Measurements from ENCODE around the gene PTPRJ.
"Not testable (repeated sequence)": the region's sequence is repeated elsewhere in the genome, so short reads cannot be mapped to it uniquely, and the experiment has no call there.

Gene PTPRJ

GRCh38 chr11:47980088-47980906 lies at the start of gene PTPRJ:
PTPRJ (plus strand) TSS chr11:47980559; CDS start chr11:47980913, 354 bp downstream.
- ChIA-PET POLR2A (ENCODE audit: low non-redundant PET) (no interaction called here), CTCF (interaction anchor here (0.6 to 1.3 kb wide), 4 partner anchors 10 to 129 kb away, joined by 3 to 4 read pairs (median 3); no protein-coding TSS in a partner anchor)
- peak; percentile 53 for DNase-seq (ENCODE audit: low spot score)
- no peak for TF ChIP-seq CTCF (conservative IDR thresholded peaks at IDR 0.05; ENCODE audit: low read depth)
- H3K27ac ChIP-seq, result no peak within 1 kb of the TSS

DNA sequence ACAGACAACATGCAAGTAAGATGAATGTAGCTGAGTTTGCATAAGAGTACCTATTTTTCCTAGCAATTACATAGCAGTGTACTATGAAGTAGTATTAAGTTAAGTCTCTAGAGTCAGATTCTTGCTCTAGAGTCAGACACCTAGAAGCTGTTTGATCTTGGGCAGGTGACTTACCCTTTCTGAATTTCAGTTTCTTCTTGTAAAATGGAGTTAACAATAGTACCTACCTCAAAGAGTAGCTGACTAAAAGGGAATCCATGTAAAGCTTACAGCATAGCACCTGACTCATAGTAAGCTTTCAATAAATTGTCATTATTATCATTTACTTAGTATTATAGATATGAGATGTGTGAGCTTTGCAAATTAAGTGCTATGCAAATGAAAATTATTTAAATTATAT lies 47.8 kb upstream of the PTPRJ start:
- CTCF ChIA-PET, result interaction anchor here (0.6 to 9.4 kb wide), 3 partner anchors 9 to 178 kb away, joined by 3 to 108 read pairs (median 4); no protein-coding TSS in a partner anchor
- no peak for DNase-seq (ENCODE audit: low spot score)

GRCh38 chr11:47933797-47934196 lies 46.6 kb upstream of the PTPRJ start:
- POLR2A ChIA-PET (ENCODE audit: low non-redundant PET); DNase-seq (ENCODE audit: low spot score); H3K27ac ChIP-seq: not testable (repeated sequence)
- CTCF ChIA-PET, result interaction anchor here (0.6 to 9.4 kb wide), 9 partner anchors 9 to 208 kb away, joined by 3 to 108 read pairs (median 3); no protein-coding TSS in a partner anchor

More for the DNA sequence above, 47.8 kb upstream of the PTPRJ start:
- POLR2A ChIA-PET (ENCODE audit: low non-redundant PET), result no interaction called here
- TF ChIP-seq CTCF (conservative IDR thresholded peaks at IDR 0.05; ENCODE audit: low read depth), result no peak
- no peak overlapping the region for H3K27ac ChIP-seq

DNA sequence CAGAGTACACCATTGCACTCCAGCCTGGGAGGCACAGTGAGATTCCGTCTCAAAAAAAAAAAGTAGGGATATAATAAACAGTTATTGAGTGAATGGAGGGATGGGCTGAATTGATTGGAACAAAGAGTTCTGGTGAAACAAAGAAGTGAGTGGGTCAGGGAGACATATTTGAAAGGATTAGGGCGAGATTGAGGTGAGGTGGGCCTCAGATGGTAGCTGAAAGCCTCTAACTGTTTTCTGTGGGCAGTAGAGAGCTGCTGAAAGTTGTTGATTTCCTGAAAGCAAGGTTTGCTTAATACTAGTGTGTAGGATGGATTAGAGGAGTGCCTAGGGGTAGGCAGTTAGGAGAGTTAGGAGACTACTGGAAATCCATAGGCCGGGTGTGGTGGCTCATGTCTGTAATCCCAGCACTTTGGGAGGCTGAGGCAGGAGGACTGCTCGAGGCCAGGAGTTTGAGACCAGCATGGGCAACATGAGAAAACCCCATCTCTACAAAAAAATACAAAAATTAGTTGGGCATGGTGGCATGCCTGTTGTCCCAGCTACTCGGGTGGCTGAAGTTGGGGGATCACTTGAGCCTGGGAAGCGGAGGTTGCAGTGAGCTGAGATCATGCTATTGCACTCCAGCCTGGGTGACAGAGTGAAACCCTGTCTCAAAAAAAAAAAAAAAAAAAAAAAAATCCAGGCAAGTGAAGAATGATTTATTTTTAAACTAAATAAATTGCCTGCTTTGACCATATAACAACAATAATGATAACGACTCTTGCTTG lies 41.4 kb upstream of the PTPRJ start:
- H3K27ac ChIP-seq, result no peak overlapping the region
- DNase-seq (ENCODE audit: low spot score), result no peak
- POLR2A ChIA-PET (ENCODE audit: low non-redundant PET), result no interaction called here
- CTCF ChIA-PET, result interaction anchor here (0.8 to 9.4 kb wide), 2 partner anchors 171 to 179 kb away, joined by 3 to 108 read pairs; no protein-coding TSS in a partner anchor
- no peak for TF ChIP-seq CTCF (conservative IDR thresholded peaks at IDR 0.05; ENCODE audit: low read depth)

DNA sequence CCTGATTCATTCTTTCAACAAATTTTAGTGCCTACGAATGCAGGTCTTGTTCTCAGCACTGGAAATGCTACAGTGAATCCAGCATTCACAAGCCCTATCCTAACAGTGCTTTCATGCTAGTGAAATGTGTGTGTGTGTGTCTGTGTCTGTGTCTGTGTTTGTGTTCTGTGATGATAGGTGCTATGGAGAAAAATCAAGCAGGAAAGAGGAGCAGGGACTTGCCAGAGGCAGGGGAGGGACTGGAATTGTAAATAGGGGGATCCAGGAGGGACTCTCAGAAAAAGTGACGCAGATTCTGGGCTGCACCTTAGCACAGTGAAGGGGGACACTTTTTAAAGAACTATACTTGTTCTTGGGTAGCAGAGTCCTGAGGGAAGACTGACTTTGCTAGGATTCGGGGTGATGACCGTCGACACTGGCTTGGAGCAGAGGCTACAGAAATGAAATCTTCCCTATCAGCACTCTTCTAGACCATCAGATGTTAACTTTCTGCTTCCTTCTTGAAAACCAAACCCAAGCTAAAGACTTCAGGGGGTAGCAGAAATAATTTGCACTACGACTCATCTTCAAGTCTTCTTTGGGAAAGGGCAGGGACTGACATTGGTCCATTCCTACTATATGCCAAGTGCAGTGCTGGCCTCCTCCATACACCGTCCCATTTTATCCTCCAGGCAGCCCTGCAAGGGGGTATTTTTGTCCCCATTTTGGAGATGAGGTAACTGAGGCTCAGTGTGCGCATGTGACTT lies 39.3 kb upstream of the PTPRJ start:
- no peak overlapping the region for H3K27ac ChIP-seq
- POLR2A ChIA-PET (ENCODE audit: low non-redundant PET), result no interaction called here
- CTCF ChIA-PET, result interaction anchor here (0.6 kb wide), 1 partner anchor 168 kb away, joined by 3 read pairs; no protein-coding TSS in a partner anchor
- TF ChIP-seq CTCF (conservative IDR thresholded peaks at IDR 0.05; ENCODE audit: low read depth), result no peak
- DNase-seq (ENCODE audit: low spot score), result no peak

DNA sequence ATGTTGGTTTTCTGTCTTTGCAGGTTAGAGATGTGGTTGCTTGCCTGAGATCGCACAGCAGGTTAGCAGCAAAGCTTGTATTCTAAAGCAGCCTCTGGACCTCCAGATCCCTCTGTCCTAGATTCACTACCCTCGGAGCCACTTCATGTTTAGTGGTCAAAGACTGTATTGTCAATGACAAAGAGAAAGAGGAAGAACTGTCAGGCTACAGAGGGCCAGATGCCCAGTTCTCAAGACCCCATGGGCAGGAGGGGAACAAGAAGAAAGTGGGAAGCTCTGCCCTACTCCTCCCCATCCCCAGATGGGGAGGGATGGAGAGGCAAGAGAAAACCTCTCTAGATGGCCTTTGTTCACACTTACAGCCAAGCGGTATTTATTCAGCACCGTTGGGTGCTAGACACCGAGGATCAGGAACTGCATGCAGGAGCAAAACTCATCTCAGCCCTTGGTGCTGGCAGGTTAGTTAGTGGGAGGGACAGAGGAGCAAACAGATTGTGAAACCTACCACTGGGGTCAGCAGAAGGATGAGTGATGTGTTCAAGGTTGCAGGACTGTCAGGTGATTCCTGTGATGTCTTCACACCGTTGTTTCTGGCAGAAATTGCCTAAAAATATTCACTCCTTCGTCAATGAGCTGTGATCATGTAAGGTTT lies 38.3 kb upstream of the PTPRJ start:
- no peak for TF ChIP-seq CTCF (conservative IDR thresholded peaks at IDR 0.05; ENCODE audit: low read depth)
- POLR2A ChIA-PET (ENCODE audit: low non-redundant PET), result interaction anchor here (0.6 kb wide), 1 partner anchor 59 kb away, joined by 3 read pairs; no protein-coding TSS in a partner anchor
- no peak for DNase-seq (ENCODE audit: low spot score)
- no peak overlapping the region for H3K27ac ChIP-seq
- CTCF ChIA-PET, result interaction anchor here (0.9 kb wide), 1 partner anchor 167 kb away, joined by 4 read pairs; no protein-coding TSS in a partner anchor
